Measurements from ENCODE around the gene RIBC2. TPM values are rescaled to one million over a fixed set of nuclear protein-coding genes. Genes with fewer than 3 reads are reported as not detected.

Gene RIBC2, protein sequence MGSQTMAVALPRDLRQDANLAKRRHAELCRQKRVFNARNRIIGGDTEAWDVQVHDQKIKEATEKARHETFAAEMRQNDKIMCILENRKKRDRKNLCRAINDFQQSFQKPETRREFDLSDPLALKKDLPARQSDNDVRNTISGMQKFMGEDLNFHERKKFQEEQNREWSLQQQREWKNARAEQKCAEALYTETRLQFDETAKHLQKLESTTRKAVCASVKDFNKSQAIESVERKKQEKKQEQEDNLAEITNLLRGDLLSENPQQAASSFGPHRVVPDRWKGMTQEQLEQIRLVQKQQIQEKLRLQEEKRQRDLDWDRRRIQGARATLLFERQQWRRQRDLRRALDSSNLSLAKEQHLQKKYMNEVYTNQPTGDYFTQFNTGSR
- 2.6 to 3.2 TPM (median 2.8 TPM) in 5 replicates for total RNA-seq (2022; extraction: Qiagen RNA extraction; ENCODE audit: low read depth)

DNA sequence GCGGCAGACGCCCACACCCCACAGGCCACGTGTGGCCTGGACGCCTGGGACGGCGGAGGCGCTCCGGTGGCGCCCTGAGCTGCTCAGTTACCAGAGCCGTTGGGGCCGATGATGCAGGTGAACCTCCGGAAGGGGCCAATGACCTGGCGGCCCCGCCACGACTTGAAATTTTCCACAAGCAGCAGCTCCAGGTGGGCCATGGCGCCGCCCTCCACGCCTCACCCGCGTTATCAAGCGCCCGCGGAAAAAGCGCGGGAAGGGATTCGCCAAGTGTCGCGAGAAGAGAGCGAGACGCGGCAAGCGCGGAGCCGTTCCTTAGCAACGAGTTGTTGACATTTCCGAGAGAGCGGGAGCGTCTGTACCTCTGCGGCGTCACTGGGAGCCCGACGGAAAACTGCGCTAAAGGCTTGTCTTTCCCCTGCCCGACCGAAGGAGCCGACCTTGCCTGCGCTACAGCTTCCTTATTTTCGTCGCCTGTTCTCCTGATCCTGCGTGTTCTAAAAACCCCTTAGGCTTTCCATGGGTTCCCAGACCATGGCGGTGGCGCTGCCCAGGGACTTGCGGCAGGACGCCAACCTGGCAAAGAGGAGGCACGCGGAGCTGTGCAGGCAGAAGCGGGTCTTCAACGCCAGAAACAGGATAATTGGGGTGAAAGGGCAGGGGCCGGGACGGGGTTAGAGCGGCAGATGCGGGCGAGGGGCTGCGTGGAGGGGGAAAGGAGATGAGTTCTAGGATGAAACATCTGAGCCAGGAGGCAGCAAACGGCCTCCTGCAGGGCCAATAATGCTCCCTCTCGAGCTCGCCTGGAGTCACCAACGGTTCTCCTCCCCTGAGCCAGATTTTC, at the start of gene RIBC2, which contains the start of gene SMC1B:
TSS of gene RIBC2 (plus strand) at position 326 of the 844 bp plus-strand sequence. CDS start at position 520, 194 bp downstream.
TSS of gene SMC1B (minus strand) at position 232 of the 844 bp plus-strand sequence. CDS start at position 200, 32 bp downstream.

Other genes with a start within 250 kb of the RIBC2 start
- 24.0 to 32.5 TPM (median 30.0 TPM) in 5 replicates for gene NUP50, start 249.8 kb upstream of the RIBC2 start, total RNA-seq (2022; extraction: Qiagen RNA extraction; ENCODE audit: low read depth)
- gene KIAA0930, start 172.8 kb upstream of the RIBC2 start, total RNA-seq (2022; extraction: Qiagen RNA extraction; ENCODE audit: low read depth): 71.5 to 96.0 TPM (median 93.0 TPM) in 5 replicates
- not detected in 5 replicates for gene UPK3A, start 128.7 kb upstream of the RIBC2 start, total RNA-seq (2022; extraction: Qiagen RNA extraction; ENCODE audit: low read depth)
- 9.4 to 10.8 TPM (median 10.4 TPM) in 5 replicates for gene FAM118A, start 103.8 kb upstream of the RIBC2 start, total RNA-seq (2022; extraction: Qiagen RNA extraction; ENCODE audit: low read depth)
- gene SMC1B, start 94 bp upstream of the RIBC2 start, total RNA-seq (2022; extraction: Qiagen RNA extraction; ENCODE audit: low read depth): 0.05 TPM in 1 of 5 replicates, not detected in the others
- gene FBLN1, start 89.2 kb downstream of the RIBC2 start, total RNA-seq (2022; extraction: Qiagen RNA extraction; ENCODE audit: low read depth): 31.9 to 55.2 TPM (median 45.2 TPM) in 5 replicates

All from A549 treated with RU486 at 1 μM for 4 hours (cell line).